ENCODE measurements around the gene SCP2D1.

- TF ChIP-seq CTCF (IDR thresholded peaks at IDR 0.05) (no peak), POLR2A (IDR thresholded peaks at IDR 0.05) (no peak), EP300 (IDR thresholded peaks at IDR 0.05) (no peak)
Observed at GRCh38 chr20:18780385-18781130, 33.0 kb upstream of the SCP2D1 start.
